Activated T-helper 1 cell treated with Interleukin-2 at 50 U/mL for 16 hours (primary cell): ENCODE results near the gene GNPTG.
A peak's percentile ranks its signal among the peaks of the same experiment; 100 is the strongest.

Experiments used
- DNase-seq: peaks from one replicate; pipeline ENCODE4 v3.0.0-alpha.2; 2020; ENCODE audit warnings: low read depth

Gene GNPTG

DNA sequence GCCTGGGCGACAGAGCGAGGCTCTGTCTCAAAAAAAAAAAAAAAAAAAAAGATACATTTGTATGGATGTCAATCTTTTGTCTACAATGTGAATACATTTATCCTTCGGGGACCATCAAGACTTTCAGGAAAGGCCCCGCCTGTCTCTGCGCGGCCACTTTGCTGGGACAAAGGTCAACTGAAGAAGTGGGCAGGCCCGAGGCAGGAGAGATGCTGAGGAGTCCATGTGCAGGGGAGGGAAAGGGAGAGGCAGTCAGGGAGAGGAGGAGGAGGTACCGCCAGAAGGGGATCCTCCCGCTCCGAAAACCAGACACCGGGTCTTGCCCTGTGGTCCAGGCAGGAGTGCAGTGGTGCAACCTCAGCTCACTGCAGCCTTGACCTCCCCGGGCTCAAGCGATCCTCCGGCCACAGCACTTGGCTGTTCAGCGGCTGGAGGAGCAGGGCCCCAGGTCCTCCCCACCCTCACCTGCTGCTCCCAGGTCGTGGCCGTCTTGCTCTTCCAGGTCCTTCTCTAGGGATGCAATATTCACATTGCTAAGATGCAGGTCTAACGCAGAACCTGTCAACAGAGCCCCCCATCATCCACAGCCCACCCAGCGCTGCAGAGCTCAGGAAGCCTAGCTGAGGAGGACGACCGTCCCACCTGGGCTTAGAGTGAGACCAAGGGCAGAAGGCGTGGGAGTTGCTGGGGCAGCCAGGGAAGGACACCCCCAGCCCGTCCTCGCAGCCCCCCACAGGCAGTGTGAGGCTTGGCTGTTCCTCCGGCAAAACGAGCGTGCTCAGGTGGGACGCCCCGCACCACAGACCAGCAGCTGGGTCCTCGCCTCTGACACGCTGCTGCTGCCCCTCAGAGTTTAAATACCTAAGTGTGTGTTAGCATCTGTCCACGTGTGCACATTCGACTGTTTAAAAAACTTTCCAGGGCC lies 19.6 kb downstream of the GNPTG start:
- no peak for DNase-seq

DNA sequence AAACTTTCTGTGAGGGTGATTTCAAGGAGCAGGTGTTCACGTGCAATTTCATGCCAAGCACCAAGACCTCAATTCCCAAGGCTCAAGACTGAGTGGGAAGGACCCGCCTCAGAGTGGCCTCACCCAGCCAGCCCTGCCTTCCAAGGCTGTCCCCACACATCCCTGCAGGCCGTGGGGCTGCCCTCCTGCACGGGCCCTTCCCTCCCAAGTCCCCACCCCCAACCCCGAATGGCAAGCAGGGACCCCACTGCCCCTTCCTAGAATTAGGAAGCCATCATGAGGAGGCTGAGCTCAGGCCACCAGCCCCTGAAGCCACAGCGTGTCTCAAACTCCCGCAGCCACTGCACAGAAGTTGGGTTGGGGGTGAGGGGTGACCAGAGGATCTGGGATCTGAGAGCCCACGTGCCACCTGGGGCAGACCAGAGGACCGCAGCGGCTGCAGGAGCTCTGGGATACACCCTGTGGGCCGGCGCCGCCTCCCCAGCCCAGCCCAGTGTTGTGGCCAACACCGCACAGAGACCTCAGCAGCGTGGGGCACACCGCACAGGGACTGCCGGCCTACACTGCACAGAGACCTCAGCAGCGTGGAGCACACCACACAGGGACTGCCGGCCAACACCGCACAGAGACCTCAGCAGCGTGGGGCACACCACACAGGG lies 20.7 kb downstream of the GNPTG start:
- no peak for DNase-seq

DNA sequence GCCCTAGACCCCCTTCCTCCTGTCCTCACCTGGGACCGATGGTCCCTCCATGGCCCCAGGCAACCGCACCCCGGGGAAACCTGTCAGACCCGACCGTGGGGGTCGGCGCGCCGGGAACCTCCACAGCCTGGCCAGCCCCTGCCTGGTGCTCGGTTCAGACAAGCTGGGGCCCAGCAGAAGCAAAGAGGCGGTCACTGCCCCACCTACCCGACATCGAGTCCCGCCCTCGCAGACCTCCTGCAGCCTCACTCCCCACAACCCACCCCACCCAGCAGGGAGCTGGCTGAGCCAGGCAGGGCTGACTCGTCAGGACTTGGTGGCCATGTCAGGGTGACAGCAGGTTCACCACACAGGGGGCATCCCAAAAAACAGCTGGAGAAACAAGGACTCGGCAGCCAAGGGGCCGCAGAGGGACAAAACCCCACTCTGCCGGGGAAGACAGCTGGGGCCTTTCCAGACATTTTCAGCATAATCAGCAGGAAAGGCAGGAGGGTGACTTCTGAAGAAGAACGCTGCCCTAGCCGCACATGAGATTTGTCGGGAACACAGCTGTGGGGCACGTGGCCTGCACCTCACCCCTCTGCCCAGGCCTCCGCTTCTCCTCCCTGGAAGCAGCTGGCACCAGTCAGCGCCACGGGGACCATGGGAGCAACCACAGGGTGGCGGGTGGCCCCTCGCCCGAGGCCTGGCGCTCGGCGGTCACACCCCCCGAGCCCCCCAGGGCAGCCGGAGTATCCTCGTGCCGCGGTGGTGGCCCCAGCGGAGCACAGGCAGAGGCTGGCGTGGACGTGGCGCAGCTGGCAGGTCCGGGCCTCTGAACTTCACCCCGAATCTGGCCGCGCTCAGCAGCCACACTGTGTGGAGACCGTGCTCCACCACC lies 22.9 kb downstream of the GNPTG start:
- no peak for DNase-seq

DNA sequence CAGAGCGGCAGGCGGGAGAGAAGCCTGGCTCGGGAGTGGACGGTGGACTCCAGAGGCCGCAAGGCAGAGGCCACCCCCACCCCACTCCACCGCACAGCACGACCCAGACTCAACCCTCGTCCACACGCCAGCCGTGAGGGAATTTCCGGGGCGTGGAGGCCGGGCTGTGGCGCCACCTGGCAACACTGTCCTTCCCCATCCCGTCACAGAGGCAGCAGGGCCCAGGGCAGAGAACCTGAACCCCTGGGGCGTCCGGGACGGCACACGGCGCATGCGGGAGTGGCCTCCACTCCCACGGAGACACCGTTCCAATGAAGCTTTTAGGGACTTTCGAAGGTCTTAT lies 23.5 kb downstream of the GNPTG start:
- DNase-seq = no peak

DNA sequence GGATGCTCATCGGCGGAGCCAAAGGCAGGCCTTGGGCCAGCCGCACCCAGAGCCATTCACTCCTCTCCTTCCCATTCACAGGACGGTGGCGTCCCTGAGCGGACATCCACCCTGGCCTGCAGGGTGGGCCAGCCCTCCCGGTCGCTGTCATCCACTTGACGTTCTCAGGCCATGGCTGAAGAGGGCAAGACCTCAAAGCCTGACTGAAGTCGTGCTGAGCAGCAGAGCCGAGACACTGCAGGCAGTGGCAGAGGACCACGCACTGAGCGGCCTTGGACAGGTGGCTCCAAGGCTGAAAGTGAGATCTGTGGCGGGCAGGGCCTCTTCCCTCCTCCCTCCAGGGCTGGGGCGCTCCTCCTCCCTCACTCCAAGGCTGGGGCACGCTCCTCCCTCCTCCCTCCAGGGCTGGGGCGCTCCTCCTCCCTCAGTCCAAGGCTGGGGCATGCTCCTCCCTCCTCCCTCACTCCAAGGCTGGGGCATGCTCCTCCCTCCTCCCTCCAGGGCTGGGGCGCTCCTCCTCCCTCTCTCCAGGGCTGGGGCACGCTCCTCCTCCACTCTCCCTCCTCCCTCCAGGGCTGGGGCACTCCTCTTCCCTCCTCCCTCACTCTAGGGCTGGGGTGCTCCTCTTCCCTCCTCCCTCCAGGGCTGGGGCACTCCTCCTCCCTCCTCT lies 24.1 kb downstream of the GNPTG start:
- no peak for DNase-seq

DNA sequence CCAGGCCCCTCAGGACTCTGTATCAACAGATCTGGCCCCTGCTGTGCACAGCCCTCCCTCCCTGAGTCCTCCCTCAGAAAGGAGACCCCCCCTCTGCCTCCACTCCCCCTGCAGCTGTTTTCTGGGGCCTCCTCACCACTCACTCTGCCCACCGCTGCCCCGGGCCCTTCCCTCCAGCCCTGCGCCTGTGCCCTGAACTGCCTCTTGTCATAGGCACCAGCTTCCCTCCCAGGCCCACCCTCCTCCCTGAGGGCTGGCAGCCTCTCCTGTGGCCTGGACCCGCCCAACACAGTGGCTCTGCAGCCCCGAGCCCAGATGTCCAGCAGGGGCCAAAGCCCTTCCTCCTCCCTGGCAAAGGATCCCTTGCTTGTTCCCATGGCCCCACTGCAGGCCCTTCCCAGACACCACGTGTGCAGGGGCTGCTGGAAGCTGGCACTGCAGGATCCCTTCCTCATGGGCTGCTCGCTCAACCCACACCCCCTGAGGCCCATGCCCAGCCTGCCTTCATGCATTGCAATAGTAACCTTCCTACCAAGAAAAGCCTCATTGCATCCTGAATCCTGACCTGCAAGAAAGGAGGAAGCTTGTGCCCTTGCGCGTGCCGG lies 25.8 kb downstream of the GNPTG start:
- DNase-seq = no peak

DNA sequence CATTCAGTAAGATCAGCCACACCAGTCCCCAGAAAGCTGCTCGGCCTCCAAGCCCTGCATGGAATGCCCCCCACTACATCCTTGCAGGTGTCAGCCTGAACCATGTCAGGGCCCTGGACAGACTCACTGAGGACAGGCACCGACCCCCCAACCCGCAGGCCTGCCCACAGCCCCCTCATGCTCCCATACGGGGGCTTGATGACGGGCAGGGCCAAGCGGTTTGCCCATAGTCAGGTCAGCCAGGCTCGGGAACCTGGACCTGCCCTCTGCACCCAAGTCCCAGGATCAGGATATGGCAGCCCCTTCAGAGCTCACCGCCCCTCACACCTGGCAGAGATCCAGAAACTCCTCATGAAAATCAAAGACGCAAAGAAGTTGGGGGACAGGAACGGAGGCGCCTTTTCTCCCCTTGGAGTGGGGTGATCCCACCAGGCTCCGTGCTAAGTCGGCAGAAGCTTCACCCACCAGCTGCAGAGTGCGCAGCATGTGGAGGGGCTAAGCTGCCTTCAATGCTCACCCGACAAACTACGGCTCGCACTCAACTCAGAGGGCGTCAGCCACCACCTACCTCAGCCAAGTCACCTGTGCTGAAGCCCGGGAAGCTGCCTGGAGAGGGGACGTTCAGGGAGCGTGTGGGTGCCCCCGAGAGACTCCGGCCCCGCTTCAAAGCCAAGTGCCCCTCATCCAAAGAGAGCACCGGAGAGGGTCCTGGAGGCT lies 26.5 kb downstream of the GNPTG start:
- DNase-seq = no peak

DNA sequence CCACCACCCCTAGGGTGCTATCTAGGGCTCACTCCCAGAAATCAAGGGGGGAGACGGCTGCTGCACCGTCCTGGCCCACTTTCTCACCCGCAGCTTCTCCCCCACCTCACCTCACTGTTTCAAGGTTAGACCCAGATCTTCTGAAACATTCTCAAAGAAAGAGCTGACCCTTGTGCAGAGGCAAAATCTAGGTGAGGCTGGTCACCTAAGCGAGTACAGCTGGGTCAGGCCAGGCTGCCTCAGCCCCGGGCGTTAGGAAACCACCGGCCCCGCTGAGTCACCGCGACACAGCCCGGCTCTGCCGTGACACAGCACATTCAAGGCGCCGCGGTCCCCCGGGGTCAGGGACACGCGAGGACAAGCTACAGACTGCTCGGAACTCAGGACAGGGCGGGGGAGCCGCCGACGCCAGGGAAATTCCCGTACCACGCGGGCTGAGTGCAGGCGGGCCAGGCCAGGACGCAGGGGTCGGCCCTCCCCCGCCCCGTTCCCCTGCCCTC lies 27.1 kb downstream of the GNPTG start:
- DNase-seq = peak; percentile 35

DNA sequence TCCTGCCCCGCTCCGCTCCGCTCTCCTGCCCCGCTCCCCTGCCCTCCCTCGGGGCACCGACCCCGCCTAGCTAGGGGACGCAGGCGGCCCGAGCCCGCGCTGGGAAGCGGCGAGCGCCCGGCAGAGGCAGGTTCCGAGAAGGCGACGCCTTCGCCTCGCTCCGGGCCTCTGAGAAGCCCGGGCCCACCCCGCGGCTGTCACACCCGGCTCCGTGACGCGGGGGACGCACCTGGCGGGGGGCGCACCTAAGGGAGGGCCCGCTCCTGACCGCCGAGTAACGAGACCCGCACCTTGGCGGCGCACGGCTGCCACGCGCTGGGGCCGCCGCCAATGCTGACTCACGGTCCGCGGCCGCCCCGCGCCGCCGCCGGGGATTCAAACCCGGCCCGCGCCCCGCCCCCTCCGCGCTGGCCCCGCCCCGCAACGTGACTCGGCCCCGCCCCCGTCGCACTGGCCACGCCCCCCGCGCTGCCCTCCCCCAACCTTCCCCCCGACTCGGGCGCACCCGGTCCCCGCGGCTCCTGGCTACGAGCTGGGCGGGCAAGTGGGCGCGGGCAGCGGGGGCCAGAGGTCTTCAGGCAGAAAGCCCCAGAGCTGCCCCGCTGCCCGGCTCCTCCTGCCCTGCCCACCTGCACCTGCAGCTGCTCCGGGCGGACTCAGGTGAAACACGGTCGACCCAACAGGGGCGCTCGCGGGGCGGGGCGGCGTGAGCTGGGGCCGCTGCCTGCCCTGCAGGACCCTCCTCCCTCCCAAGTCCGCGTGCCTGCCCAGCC lies 27.8 kb downstream of the GNPTG start:
- DNase-seq = peak; percentile 52

DNA sequence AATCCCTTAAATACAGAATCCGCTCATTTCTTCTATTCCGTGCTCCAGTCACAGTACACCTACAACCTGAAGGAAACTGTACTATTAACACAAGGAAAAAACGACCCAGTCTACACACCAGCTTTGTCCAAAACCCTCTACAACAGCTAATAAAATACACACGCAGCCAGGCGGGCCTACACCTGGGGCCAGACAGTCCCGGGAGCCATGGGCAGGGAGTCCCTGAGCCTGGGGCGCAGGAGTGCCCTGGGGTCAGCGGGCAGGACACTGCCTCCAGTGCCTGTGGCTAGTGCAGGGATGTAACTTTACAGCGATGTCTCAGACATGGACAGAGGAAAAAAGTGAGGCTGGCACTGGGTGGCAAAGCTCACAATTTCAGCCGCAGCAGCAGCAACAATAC lies 28.5 kb downstream of the GNPTG start:
- no peak for DNase-seq

DNA sequence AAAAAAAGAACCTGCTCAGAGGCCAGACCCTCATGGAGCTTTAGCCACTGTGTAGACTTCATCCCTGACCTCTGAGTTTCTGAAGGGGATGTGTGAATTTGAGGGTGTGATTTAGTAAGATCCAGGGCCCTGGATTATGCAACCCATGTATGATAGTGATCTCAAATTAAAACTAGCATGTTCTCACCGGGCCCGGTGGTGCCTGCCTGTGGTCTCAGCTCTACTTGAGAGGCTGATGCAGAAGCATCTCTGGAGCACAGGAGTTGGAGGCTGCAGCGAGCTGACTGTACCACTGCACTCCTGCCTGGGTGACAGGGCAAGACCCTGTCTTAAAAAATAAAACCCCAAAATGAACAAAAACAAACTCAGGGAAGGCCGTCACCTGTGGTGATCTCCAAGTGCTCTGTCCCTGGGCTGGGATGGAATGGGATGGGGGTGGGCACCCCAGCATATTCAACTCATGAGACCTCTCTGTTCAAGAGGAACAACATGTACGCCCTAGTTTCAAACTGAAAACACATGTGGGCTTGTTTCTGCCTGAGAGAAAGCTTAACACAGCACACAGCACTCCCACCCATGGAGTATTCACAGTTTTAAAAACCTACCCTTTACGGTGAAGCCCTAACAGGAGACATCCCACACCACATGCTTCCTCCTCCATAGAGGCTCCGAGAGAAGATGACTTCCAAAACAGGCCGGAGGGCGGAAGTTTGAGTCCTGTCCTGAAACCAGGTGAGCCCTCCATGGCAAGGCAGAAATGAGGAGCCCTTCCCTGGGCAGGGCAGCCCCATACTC lies 30.1 kb downstream of the GNPTG start:
- no peak for DNase-seq

DNA sequence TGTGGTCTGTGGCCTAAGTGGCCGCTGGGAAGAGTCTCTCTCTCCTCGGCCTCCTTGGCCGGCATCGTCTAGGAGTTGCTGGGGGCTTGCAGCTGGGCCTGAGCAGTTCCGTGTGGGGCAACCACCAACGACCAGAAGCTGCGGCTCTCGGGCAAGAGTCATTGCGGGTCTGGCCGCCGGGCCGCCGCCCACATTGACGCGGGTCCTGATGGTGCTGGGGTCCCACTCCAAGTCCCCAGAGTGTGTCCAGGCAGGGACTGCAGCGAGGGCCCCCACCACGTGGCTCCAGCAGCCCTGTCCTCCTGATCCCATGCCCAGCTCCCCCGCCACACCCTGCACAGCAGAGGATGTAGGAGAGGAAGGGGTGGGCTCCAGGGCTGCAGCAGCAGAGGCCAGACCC lies 31.8 kb downstream of the GNPTG start:
- DNase-seq = no peak

DNA sequence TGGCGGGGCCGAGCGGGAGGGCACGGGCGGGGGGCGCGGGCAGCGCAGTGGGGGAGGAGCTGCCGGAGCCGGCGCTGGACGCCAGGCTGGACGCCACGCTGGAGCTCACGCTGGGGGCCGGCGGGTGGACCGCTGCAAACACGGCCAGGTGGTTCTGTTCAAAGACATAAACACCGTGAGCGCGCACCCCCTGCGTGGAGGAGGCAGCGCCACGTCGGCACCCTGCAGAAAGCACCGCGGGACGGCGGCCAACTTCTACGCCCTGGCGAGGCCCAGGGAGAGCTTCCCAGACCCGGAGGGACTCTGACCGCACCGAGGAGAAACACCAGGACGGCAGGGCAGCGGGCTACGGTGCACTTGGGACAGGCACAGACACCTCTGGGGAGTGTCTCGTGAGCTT lies 33.5 kb downstream of the GNPTG start:
- DNase-seq = no peak

DNA sequence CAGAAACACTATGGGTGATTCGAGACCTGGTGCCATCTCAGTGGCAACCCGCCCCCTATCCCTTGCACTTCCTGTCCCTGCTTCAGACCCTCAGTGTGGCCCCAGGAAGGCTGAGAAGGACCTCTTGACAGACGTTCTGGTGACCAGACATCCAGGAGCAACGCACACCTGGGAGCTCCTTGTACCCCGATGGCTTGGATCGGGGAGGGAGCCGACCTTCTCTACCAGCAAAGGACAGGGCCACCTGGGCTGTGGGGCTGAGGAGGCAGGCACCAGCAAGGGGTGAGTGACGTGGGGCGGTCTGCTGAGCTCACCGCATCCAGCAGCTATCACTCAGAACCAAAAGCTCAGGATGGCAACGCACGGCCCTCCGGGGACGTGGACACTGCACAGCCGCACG lies 35.6 kb downstream of the GNPTG start:
- DNase-seq = no peak

DNA sequence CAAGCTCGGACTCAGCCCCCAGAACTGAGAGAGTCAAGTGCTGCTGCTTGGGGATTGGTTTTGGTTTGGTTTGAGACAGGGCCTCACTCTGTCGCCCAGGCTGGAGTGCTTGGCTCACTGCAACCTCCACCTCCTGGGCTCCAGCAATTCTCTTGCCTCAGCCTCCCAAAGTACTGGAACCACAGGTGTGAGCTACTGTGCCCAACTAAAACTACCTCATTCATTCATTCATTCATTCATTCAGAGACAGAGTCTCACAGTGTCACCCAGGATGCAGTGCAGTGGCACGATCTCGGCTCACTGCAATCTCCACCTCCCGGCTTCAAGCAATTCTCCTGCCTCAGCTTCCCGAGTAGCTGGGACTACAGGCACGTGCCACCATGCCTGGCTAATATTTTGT lies 38.0 kb downstream of the GNPTG start:
- no peak for DNase-seq

DNA sequence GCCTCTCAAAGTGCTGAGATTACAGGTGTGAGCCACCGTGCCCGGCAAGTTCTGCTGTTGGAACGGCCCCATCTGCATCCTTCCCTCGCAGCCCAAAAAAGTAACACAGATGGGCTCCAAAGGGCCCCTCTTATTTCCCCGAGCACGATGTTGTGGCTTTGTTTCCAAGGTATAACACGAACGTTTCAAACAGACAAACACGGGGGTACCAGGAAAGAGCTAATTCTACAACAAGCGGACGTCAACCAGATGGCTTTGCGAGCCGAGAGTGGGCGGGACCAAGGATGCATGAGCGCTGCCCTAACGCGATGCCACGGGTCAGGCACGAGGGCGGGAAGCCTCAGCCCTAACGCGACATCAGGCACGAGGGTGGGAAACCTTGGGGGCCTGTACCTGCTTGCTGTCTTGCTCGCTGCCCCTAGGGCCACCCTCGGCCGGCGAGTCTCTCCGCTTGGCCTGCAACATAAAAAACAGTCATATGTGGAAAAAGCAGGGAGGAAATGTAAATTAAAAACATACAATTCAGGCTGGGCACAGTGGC lies 38.6 kb downstream of the GNPTG start:
- no peak for DNase-seq

DNA sequence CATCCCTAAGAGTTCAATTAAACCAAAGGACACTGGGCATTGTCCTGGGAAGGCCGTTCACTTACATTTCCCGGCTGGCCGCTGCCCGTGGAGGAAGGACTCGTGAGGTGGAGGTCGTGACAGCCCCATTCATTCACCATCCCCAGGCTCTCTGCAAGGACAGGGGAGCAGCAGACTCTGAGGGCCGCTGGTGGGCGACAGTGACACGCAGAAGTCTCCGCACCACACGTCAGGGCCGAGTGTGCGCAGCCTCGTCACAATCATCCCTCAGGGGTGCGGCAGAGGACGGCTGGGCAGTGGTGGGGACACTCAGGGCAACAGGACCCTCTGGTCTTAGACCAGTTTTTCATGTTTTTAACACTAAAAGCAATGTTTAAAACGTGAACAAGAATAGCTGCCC lies 41.1 kb downstream of the GNPTG start:
- no peak for DNase-seq

DNA sequence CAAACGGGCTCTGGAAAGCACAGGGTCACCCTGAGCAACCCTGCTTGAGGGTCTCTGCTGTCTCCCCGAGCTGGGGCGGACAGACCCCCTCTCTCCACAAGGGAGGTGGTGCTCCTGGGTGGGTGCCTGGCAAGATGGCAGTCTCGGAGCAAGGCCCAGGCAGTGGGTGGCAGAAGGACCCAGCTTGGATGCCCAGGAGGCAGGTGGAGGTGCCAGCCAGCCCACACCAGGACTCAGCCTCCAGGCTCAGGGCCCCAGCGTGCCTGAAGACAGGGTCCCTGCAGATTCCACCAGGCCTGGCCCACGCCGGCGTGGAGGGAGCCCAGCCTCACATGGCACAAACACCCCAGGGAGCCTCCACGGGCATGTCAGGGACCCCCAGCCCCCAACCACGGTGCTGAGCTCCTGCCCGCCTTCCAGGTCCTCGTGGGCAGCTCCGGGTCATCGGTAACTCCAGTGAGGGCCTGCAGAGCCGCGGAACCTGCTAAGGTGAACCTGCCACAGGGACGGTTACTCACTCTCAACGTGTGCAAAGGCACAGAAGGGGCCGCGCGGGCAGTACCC lies 42.0 kb downstream of the GNPTG start:
- DNase-seq = no peak
